SKM-1 treated with dmso at 0.1 percent for 144 hours (cell line): Measurements from ENCODE around the gene WBP2NL.

Experiments
- DNase-seq: peaks from one replicate; lab custom pipeline; 2025; ENCODE audit not compliant: unreplicated experiment; lab: John Stamatoyannopoulos, UW

WBP2NL gene

GRCh38 chr22:41978732-41979131 is 19.9 kb upstream of the WBP2NL start:
- DNase-seq: no peak

GRCh38 chr22:41979423-41980250 is 19.0 kb upstream of the WBP2NL start:
- DNase-seq: no peak

- DNase-seq: no peak
These were observed 15.7 kb upstream of the WBP2NL start for GRCh38 chr22:41982865-41983264.

GRCh38 chr22:41983513-41984405 is 14.8 kb upstream of the WBP2NL start:
- peak; percentile 70 for DNase-seq

- no peak for DNase-seq
These were observed 11.3 kb upstream of the WBP2NL start for GRCh38 chr22:41987276-41987675.

- DNase-seq: no peak
These were observed 9.3 kb upstream of the WBP2NL start for GRCh38 chr22:41989246-41989645.

- DNase-seq: no peak
These were observed 7.5 kb upstream of the WBP2NL start for GRCh38 chr22:41991111-41991510.

GRCh38 chr22:41992496-41992895 is 6.1 kb upstream of the WBP2NL start:
- no peak for DNase-seq

GRCh38 chr22:41995211-41995610 is 3.4 kb upstream of the WBP2NL start:
- no peak for DNase-seq

GRCh38 chr22:41996826-41997225 is 1.8 kb upstream of the WBP2NL start:
- DNase-seq: no peak

GRCh38 chr22:42000466-42000865 is 1.9 kb downstream of the WBP2NL start:
- no peak for DNase-seq

GRCh38 chr22:42001121-42001520 is 2.5 kb downstream of the WBP2NL start:
- DNase-seq: no peak

- no peak for DNase-seq
These were observed 3.1 kb downstream of the WBP2NL start for GRCh38 chr22:42001706-42002105.

GRCh38 chr22:42007922-42008321 is 9.3 kb downstream of the WBP2NL start:
- DNase-seq: no peak

- DNase-seq: no peak
These were observed 12.2 kb downstream of the WBP2NL start for GRCh38 chr22:42010778-42011177.

- no peak for DNase-seq
These were observed 14.8 kb downstream of the WBP2NL start for GRCh38 chr22:42013385-42013784.

GRCh38 chr22:42016111-42016510 is 17.5 kb downstream of the WBP2NL start:
- DNase-seq: no peak

GRCh38 chr22:42018224-42018623 is 19.6 kb downstream of the WBP2NL start:
- DNase-seq: no peak

GRCh38 chr22:42021571-42021970 is 23.0 kb downstream of the WBP2NL start:
- no peak for DNase-seq

GRCh38 chr22:42022162-42022847 is 23.7 kb downstream of the WBP2NL start:
- peak; percentile 56 for DNase-seq

GRCh38 chr22:42025421-42025820 is 26.8 kb downstream of the WBP2NL start:
- DNase-seq: no peak
